Fibroblast of lung (primary cell): ENCODE measurements around the gene ARMC10. TPM values are rescaled to one million over a fixed set of nuclear protein-coding genes. Genes with fewer than 3 reads are reported as not detected.

Experiments
- DNase-seq, 2 donors: peaks; one replicate each; pipeline versions ENCODE4 v3.0.0 to v3.0.0-alpha.2; 2010; ENCODE audit warnings: low read depth in 2 of 2
- H2AFZ ChIP-seq: 2 replicates; pipeline ENCODE4 v1.5.1; 2012; ENCODE audit warnings: low read length, control low read depth, inconsistent platforms
- H3K27ac ChIP-seq: 2 replicates; pipeline ENCODE4 v1.5.1; 2011; ENCODE audit warnings: low read length, control low read depth; ENCODE audit not compliant: insufficient read depth
- H3K27me3 ChIP-seq: 2 replicates; pipeline ENCODE4 v1.5.1; 2011; ENCODE audit warnings: mild to moderate bottlenecking, low read length; ENCODE audit not compliant: control insufficient read depth, insufficient read depth
- H3K36me3 ChIP-seq: 2 replicates; pipeline ENCODE4 v1.5.1; 2011; ENCODE audit warnings: low read length; ENCODE audit not compliant: control insufficient read depth, insufficient read depth
- H3K4me1 ChIP-seq: 2 replicates; pipeline ENCODE4 v1.5.1; 2011; ENCODE audit warnings: low read length; ENCODE audit not compliant: control insufficient read depth, insufficient read depth; ENCODE audit errors: extremely low read depth
- H3K4me2 ChIP-seq: 2 replicates; pipeline ENCODE4 v1.5.1; 2011; ENCODE audit warnings: low read length, control low read depth; ENCODE audit not compliant: insufficient read depth; ENCODE audit errors: extremely low read depth
- H3K4me3 ChIP-seq, 4 experiments: fragments of 200-600 bp in 1 of 4; sonication (generic) in 1 of 4; replicated peaks in 1 of 4; 2 replicates each; pipeline ENCODE4 v1.5.1; 2011 to 2016; ENCODE audit warnings: low read length in 4 of 4, low read depth in 3 of 4, mild to moderate bottlenecking in 3 of 4, control low read depth in 2 of 4, inconsistent platforms in 1 of 4, mixed read lengths in 1 of 4; ENCODE audit not compliant: insufficient read depth in 1 of 4; ENCODE audit errors: control extremely low read depth in 1 of 4
- H3K79me2 ChIP-seq: 2 replicates; pipeline ENCODE4 v1.5.1; 2012; ENCODE audit warnings: mild to moderate bottlenecking, low read length, inconsistent platforms; ENCODE audit not compliant: control insufficient read depth, insufficient read depth
- H3K9ac ChIP-seq: 2 replicates; pipeline ENCODE4 v1.5.1; 2011; ENCODE audit warnings: mild to moderate bottlenecking, low read length, control low read depth; ENCODE audit not compliant: insufficient read depth
- H3K9me3 ChIP-seq: 2 replicates; pipeline ENCODE4 v1.5.1; 2012; ENCODE audit warnings: low read depth, low read length; ENCODE audit not compliant: control insufficient read depth, insufficient read depth
- H4K20me1 ChIP-seq: 2 replicates; pipeline ENCODE4 v1.5.1; 2011; ENCODE audit warnings: low read length; ENCODE audit not compliant: control insufficient read depth, insufficient read depth; ENCODE audit errors: extremely low read depth
- EZH2 ChIP-seq: IDR thresholded peaks from 2 replicates; pipeline ENCODE4 v1.5.1; 2012; ENCODE audit warnings: low read length, control low read depth, mild to moderate bottlenecking; ENCODE audit errors: missing control alignments
- polyA plus RNA-seq, 2 donors: library from polyadenylated mRNA; depleted of rRNA in 1 of 2; stranded (reverse) in 1 of 2; unstranded in 1 of 2; fragments of >200 nt; gene quantifications; 2 replicates each; pipeline ENCODE4 v1.2.1, GENCODE V29; 2011 to 2012; ENCODE audit warnings: missing spikeins in 1 of 2
- total RNA-seq: library from RNA; depleted of rRNA; stranded (reverse); fragments of >200 nt; gene quantifications from 2 replicates; pipeline ENCODE4 v1.2.1, GENCODE V29; 2014
- TF ChIP-seq, protein P1 (sequence below), 2 donors: IDR thresholded peaks in 1 of 2; conservative IDR thresholded peaks in 1 of 2; 1 replicate in 1 of 2; 2 replicates in 1 of 2; pipeline ENCODE4 v1.5.1; 2011 to 2012; ENCODE audit warnings: low read length in 2 of 2, control low read depth in 1 of 2, inconsistent platforms in 1 of 2, low read depth in 1 of 2, mild to moderate bottlenecking in 1 of 2

The ARMC10 gene
- total and polyA plus RNA-seq, 2 donors (not counting 1 experiment from before 2014, with no cell fraction given) = 31.8 to 50.5 TPM

DNA sequence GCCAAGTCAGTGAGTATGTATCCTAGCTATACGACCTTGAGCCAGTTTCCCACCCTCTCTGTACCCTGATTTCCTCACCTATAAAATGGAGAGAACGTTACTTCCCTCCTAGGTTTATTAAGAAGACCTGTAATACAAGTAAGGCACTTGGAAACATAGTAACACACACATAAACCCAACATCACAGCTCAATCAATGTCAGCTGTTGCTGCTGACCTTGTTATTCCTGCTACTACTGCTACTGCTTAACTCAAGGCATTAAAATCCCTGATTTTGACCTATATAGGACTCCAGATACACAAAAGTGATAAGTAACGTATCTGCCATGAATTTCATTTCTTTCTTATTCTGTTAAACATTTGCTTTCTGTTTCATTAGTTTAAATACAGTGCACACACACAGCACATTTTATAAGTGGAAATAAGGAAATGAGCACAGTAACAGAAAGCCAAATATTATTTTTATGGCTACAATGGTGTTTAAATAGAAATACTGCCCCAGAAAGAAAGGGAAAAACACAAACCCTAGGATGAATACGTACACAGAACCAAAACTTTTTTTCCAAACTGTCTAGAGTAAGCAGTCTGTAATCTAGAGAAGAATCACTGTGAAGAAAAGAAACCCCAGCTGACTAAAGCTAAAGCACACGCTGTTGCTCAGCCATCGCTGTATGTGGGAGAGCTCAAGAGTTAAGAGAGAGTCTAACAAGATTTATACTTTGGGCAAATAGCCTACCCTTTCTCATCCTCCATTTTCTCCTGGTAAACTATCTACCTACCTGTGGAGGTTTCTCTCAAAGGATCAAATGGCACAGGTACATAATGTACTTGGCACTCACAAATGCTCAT, 55.0 kb downstream of the ARMC10 start:
- Histone ChIP-seq H4K20me1 (no peaks in the 10 kb centered on the region), H3K4me2 (no peak overlapping the region), H3K9me3 (no peaks in the 10 kb centered on the region), H3K36me3 (no peaks in the 10 kb centered on the region), H3K4me3 (no peak overlapping the region), H3K27ac (no peak overlapping the region), H3K4me1 (no peaks in the 10 kb centered on the region), H3K27me3 (no peaks in the 10 kb centered on the region), H3K79me2 (no peaks in the 10 kb centered on the region), H2AFZ (no peak overlapping the region), H3K9ac (no peak overlapping the region)
- TF ChIP-seq, protein P1, sequence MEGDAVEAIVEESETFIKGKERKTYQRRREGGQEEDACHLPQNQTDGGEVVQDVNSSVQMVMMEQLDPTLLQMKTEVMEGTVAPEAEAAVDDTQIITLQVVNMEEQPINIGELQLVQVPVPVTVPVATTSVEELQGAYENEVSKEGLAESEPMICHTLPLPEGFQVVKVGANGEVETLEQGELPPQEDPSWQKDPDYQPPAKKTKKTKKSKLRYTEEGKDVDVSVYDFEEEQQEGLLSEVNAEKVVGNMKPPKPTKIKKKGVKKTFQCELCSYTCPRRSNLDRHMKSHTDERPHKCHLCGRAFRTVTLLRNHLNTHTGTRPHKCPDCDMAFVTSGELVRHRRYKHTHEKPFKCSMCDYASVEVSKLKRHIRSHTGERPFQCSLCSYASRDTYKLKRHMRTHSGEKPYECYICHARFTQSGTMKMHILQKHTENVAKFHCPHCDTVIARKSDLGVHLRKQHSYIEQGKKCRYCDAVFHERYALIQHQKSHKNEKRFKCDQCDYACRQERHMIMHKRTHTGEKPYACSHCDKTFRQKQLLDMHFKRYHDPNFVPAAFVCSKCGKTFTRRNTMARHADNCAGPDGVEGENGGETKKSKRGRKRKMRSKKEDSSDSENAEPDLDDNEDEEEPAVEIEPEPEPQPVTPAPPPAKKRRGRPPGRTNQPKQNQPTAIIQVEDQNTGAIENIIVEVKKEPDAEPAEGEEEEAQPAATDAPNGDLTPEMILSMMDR (conservative IDR thresholded peaks at IDR 0.05 in 1 of 2, IDR thresholded peaks at IDR 0.05 in 1 of 2; ENCODE audit: low read depth in 1 of 2, low read length in 2 of 2) = no peak
- TF ChIP-seq EZH2 = no peak
- DNase-seq = no peak

DNA sequence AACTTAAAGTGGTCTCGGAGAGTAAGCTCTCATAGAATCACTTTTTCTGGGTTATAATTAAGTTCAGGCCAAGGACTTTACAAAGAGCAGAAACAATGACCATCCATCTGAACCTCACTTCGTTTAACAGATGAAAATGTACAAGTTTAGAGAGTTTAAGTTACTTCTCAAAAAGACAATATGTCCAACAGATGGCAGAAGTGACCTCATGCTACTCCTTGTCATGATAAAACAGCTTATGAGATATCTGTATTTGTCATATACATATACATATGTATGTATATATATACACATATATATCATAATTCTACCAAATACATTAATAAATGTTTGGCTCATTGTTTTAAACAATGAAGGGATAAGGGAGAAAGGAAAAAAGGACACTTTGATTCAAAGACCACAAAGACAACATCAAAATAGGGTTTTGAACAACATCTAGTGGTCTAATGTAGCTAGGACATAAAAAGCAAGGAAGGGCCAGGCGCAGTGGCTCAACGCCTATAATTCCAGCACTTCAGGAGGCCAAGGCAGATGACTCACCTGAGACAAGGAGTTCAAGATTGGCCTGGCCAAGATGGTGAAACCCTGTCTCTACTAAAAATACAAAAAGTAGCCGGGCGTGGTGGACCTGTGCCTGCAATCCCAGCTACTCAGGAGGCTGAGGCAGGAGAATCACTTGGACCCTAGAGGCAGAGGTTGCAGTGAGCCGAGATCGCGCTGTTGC, 56.1 kb downstream of the ARMC10 start:
- TF ChIP-seq, protein P1 (conservative IDR thresholded peaks at IDR 0.05 in 1 of 2, IDR thresholded peaks at IDR 0.05 in 1 of 2; ENCODE audit: low read depth in 1 of 2, low read length in 2 of 2) = no peak
- TF ChIP-seq EZH2 = no peak
- H3K27ac ChIP-seq = no peak overlapping the region

DNA sequence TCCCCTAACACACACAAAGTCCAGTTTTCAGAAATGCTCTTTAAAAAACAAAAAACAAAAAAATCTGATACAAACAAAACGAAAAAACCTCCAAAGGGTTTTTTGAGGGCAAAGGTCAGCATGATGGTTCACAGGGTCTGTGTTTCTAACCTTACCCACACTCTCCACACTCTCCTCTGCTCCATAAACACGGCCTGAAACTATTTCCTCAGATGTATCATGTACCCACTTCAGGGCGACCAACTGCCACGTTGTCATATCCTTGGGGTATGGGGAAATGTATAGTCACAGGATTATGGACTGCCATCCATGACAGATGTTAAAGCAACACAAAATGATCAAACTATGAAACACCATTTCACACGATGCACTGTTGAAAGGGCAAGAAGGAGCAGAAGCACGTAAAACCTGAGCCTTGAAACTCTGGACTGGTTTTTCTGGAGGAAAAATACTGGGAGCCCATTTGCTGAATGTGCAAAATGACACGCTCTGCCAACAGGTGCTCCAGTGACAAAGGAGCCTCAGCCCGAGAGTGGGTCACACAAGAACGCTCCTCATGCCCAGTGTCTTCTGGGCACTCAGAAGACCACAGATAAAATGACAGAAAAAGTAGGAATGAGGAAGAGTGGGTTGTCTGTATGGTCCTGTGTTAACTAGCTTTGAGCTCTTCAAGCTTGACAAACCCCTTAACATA, 58.2 kb downstream of the ARMC10 start:
- H3K36me3 ChIP-seq = no peaks in the 10 kb centered on the region
- H2AFZ ChIP-seq = no peak overlapping the region
- H3K9me3 ChIP-seq = no peaks in the 10 kb centered on the region
- H3K4me3 ChIP-seq = no peak overlapping the region
- no peak overlapping the region for H3K4me2 ChIP-seq
- TF ChIP-seq, protein P1 (conservative IDR thresholded peaks at IDR 0.05 in 1 of 2, IDR thresholded peaks at IDR 0.05 in 1 of 2; ENCODE audit: low read depth in 1 of 2, low read length in 2 of 2) = no peak
- TF ChIP-seq EZH2 = no peak
- no peak for DNase-seq
- no peaks in the 10 kb centered on the region for H3K27me3 ChIP-seq
- no peaks in the 10 kb centered on the region for H3K4me1 ChIP-seq
- no peak overlapping the region for H3K27ac ChIP-seq
- H3K9ac ChIP-seq = no peak overlapping the region
- H3K79me2 ChIP-seq = no peaks in the 10 kb centered on the region
- no peaks in the 10 kb centered on the region for H4K20me1 ChIP-seq

More for the DNA sequence above, 56.1 kb downstream of the ARMC10 start:
- Histone ChIP-seq H3K27me3 (no peaks in the 10 kb centered on the region), H2AFZ (no peak overlapping the region), H3K4me2 (no peak overlapping the region), H3K4me3 (no peak overlapping the region), H3K79me2 (no peaks in the 10 kb centered on the region), H3K4me1 (no peaks in the 10 kb centered on the region), H3K9me3 (no peaks in the 10 kb centered on the region), H3K36me3 (no peaks in the 10 kb centered on the region), H3K9ac (no peak overlapping the region), H4K20me1 (no peaks in the 10 kb centered on the region)
- no peak for DNase-seq
